Tibial artery (tissue), 4 donors: Measurements from ENCODE around the gene SLC13A4.

Experiments used
- DNase-seq, 2 donors: peaks; one replicate each; pipeline ENCODE4 v3.0.0-alpha.2; 2019
- H3K27ac ChIP-seq, 2 donors: fragments of 200-600 bp; sonication (generic) in 1 of 2; 1 replicate in 1 of 2; 2 replicates in 1 of 2; pipeline ENCODE4 v1.5.1; 2018 to 2019; ENCODE audit warnings: mild to moderate bottlenecking in 1 of 2
- H3K27me3 ChIP-seq, 2 donors: fragments of 200-600 bp; sonication (generic) in 1 of 2; one replicate each; pipeline versions ENCODE4 v1.5.1 to v1.6.0; 2016 to 2019
- H3K36me3 ChIP-seq, 3 donors: fragments of 200-600 bp; sonication (generic) in 2 of 3; one replicate each; pipeline ENCODE4 v1.5.1; 2016 to 2019; ENCODE audit warnings: mild to moderate bottlenecking in 2 of 3
- H3K4me1 ChIP-seq, 4 donors: fragments of 200-600 bp; sonication (generic) in 2 of 4; 1 replicate in 3 of 4; 2 replicates in 1 of 4; pipeline ENCODE4 v1.5.1; 2016 to 2019
- H3K4me3 ChIP-seq, 2 donors: fragments of 200-600 bp; sonication (generic) in 1 of 2; 1 replicate in 1 of 2; 2 replicates in 1 of 2; pipeline ENCODE4 v1.5.1; 2018 to 2019; ENCODE audit warnings: mild to moderate bottlenecking in 2 of 2
- H3K9me3 ChIP-seq, 3 donors: fragments of 200-600 bp; sonication (generic) in 1 of 3; one replicate each; pipeline ENCODE4 v1.5.1; 2016 to 2019
- CTCF ChIP-seq, 2 experiments: fragments of 200-600 bp in 1 of 2; fragments of 450-650 bp in 1 of 2; IDR thresholded peaks; one replicate each; pipeline ENCODE4 v1.5.1; 2017 to 2019; ENCODE audit warnings: antibody characterized with exemption in 2 of 2, mild to moderate bottlenecking in 1 of 2, moderate library complexity in 1 of 2
- intact Hi-C: fragments of 100-400 bp; cut with DNase I; formaldehyde crosslinking; loops from one replicate; pipeline ENCODE4 v1.15.0; 2023; ENCODE audit warnings: low total_unique reads

Gene SLC13A4

GRCh38 chr7:135715055-135715522 lies 12.9 kb downstream of the SLC13A4 start:
- Histone ChIP-seq H3K36me3 (no peaks in the 10 kb centered on the region), H3K4me1 (peaks cover 0 to 32% (median 19%) of the 10 kb centered on the region in 4 donors), H3K9me3 (no peaks in the 10 kb centered on the region), H3K4me3 (no peak overlapping the region), H3K27me3 (no peaks in the 10 kb centered on the region), H3K27ac (peak overlapping the region in 1 of 2 donors; percentile 66)
- DNase-seq: no peak
- intact Hi-C loops: loop anchor here (10.0 kb wide), 1 partner anchor 80 kb away; no protein-coding TSS in a partner anchor
- TF ChIP-seq CTCF (IDR thresholded peaks at IDR 0.05): no peak

DNA sequence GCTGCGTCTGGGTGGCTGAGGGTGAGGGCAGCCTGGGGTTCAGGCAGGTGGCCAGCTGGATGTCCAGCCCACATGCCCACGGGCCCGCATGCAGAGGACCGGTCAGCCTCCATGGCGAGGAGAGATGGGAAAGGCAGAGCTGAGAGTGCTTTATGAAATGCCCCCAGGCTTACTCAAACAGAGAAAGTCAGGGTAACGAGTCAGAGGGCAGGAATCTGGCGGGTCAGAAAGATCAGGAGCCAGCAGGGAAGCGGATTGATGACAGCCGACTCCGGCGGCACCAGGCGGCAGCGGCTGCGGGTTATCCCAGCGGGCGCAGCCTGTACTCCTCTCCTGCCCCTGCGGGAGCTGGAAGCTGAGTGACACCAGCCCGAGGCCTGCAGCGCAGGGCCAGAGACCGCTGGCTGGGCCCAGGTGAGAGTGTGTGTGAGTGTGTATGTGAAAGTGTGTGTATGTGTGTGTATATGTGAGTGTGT lies 13.4 kb downstream of the SLC13A4 start:
- Histone ChIP-seq H3K4me1 (peaks cover 0 to 32% (median 19%) of the 10 kb centered on the region in 4 donors), H3K36me3 (no peaks in the 10 kb centered on the region), H3K27me3 (no peaks in the 10 kb centered on the region), H3K27ac (peak overlapping the region; percentile 66 to 78), H3K9me3 (no peaks in the 10 kb centered on the region), H3K4me3 (no peak overlapping the region)
- no peak for DNase-seq
- no peak for TF ChIP-seq CTCF (IDR thresholded peaks at IDR 0.05)
- intact Hi-C loops: loop anchor here (10.0 kb wide), 1 partner anchor 80 kb away; no protein-coding TSS in a partner anchor

- Histone ChIP-seq H3K27ac (peak overlapping the region; percentile 66 to 78), H3K36me3 (no peaks in the 10 kb centered on the region), H3K9me3 (no peaks in the 10 kb centered on the region), H3K4me3 (no peak overlapping the region), H3K4me1 (peaks cover 0 to 31% (median 19%) of the 10 kb centered on the region in 4 donors), H3K27me3 (no peaks in the 10 kb centered on the region)
- TF ChIP-seq CTCF (IDR thresholded peaks at IDR 0.05): no peak
- intact Hi-C loops: loop anchor here (10.0 kb wide), 1 partner anchor 81 kb away; no protein-coding TSS in a partner anchor
- DNase-seq: no peak
These were observed 14.0 kb downstream of the SLC13A4 start for GRCh38 chr7:135713836-135714470.

DNA sequence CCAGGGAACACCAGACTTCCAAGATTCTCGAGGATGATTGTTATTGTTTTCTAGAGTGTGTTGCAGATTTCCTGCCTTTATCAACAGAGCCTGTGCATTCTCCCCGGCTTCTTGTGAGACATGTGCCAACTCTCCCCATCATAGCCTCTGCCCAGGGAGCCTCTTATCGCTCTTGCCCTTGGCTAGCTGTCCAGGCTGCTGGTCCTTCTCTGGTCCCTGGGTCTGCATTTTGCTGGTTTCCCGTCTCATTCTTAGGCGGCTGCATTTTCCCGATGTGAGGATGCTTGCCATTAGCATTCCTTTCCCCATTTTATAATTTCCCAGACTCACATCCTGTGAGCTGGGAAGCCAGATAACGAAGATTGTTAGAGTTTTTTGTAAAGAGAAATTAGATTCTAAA lies 15.2 kb downstream of the SLC13A4 start:
- Histone ChIP-seq H3K4me3 (no peak overlapping the region), H3K36me3 (no peaks in the 10 kb centered on the region), H3K27ac (no peak overlapping the region), H3K9me3 (no peaks in the 10 kb centered on the region), H3K27me3 (no peaks in the 10 kb centered on the region), H3K4me1 (peaks cover 0 to 26% (median 19%) of the 10 kb centered on the region in 4 donors)
- TF ChIP-seq CTCF (IDR thresholded peaks at IDR 0.05): no peak
- intact Hi-C loops: loop anchor here (10.0 kb wide), 1 partner anchor 82 kb away; no protein-coding TSS in a partner anchor
- no peak for DNase-seq

DNA sequence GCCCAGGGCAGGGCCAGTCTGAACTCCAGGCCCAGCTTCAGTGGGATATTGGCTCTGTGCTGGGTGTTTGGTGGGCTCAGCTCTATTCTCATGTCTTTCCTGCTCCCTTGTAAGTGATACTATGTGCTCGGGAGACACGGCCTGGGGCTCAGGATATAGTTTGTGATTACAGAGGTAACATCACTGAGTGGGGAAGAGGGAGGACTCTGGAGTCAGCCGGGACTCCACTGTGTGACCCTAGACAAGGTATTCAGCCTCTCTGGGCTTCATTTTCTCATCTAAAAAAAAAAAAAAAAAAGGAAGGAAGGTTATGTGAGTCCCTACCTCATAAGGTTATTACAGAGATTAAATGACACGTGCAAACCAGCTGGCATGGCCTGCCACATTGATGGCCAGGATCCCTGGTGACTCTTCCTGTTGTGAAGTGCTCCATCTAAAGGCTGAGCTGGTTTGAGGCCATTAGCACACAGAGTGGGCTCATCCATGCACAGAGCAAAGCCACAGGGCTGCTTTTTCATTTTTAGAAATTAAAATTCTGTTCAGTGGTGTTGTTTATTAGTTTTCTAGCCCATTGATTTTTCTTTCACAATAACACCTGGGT lies 15.7 kb downstream of the SLC13A4 start:
- no peak for DNase-seq
- no peak overlapping the region for H3K27ac ChIP-seq
- intact Hi-C loops: loop anchor here (10.0 kb wide), 1 partner anchor 83 kb away; no protein-coding TSS in a partner anchor
- no peak overlapping the region for H3K4me3 ChIP-seq
- no peak for TF ChIP-seq CTCF (IDR thresholded peaks at IDR 0.05)
- H3K27me3 ChIP-seq: no peaks in the 10 kb centered on the region
- peaks cover 0 to 26% (median 19%) of the 10 kb centered on the region in 4 donors for H3K4me1 ChIP-seq
- H3K36me3 ChIP-seq: no peaks in the 10 kb centered on the region
- no peaks in the 10 kb centered on the region for H3K9me3 ChIP-seq
